ENCODE data around the gene DAPK2.
"Not testable (repeated sequence)": the region's sequence is repeated elsewhere in the genome, so short reads cannot be mapped to it uniquely, and the experiment has no call there.

DAPK2 gene

DNA sequence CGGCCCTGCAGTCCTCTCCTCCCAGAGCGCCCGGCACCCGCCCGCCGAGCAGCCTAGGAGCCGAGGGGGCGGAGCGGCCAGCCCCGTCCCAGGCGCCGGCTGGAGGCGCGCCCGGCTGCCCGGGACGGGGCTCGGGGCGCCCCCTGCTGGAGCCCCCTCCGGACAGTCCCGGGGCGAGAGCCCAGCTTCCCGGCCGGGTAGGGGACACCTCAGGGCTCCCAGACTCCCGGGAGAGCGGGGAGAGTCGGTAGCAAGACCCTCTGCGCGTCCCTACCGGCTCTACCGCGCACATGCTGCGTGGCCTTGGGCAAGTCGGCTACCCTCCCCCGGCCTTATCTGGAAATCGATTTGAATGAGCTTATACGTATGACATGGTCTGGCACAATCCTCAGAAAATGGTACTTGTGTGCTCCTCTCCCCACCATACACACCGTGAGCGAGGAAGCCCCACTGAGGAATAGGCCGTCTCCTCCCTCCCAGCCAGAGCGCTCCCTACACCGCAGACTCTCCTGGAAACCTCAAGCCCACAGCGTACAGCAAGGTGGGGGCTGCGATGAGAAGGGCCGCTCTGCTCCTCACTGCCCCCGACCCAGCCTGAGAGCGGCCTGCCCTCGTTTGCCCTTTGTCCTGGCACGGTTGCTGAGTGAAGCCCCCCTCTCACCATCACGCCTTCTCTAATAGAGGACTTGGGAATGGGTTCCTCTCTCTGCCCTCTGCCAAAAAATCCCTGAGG lies at the start of gene DAPK2:
DAPK2 (minus strand) TSS at position 65 of the 733 bp plus-strand sequence. CDS start 6,224 bp downstream, outside the sequence.
- peak; percentile 95 for DNase-seq (ENCODE audit: low spot score)

DNA sequence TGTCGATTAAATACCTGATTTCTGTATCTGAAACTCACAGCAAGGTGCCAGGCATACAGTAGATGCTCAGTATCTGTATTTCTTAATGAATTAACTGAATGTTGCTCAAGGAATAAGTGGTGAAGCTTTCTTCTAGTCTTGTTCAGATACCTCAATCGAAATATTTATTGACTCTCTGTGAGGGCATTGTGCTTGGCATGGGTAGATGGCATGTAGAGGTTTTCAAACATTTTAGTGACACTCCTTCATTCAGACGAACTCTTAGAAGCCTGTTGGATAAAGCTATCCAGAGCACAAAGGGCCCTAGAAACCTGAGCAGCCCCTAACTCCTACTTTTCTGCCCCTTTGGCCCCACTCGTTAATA lies 49.1 kb upstream of the DAPK2 start:
- DNase-seq (ENCODE audit: low spot score): no peak

DNA sequence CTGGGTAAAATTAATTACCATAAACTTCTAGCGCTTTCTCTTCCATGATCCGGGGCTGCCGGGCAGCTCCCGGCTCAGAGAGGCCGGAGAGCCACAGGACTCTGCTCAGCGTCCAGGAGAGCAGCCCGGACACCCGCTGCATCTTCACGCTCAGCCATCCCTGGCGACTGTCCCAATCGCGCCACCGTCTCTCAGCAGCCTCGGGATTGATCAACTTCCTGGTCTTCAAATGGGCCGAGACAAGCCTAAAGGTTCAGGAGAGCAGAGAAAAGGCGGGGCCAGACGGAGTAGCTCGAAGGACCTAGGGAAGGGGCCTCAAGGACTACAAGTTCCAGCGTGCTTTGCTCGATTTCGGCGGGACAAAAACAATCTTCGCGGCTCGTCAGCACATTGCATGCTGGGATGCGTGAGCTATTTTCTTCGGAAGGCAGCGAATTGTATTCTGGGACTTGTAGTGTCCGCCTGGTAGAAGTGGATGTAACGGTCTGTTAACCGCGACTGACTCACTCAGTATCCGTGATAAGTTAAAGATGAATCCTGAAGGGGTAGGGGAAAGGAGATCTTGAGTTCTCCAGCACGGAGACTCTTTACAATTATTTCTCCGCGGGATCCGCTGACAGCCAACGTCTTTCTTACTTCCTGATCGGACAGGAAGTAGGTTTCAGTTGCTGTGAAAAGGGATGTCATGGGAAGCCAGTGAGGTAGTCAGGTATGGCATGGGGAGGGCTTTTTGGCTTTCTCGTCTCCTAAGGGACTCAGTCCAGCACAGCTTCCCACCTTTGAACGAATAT lies 47.5 kb upstream of the DAPK2 start, which contains the start of gene CIAO2A:
CIAO2A (minus strand) TSS at position 212 of the 791 bp plus-strand sequence; CDS start at position 142, 70 bp downstream.
- peak; percentile 94 for DNase-seq (ENCODE audit: low spot score)

DNA sequence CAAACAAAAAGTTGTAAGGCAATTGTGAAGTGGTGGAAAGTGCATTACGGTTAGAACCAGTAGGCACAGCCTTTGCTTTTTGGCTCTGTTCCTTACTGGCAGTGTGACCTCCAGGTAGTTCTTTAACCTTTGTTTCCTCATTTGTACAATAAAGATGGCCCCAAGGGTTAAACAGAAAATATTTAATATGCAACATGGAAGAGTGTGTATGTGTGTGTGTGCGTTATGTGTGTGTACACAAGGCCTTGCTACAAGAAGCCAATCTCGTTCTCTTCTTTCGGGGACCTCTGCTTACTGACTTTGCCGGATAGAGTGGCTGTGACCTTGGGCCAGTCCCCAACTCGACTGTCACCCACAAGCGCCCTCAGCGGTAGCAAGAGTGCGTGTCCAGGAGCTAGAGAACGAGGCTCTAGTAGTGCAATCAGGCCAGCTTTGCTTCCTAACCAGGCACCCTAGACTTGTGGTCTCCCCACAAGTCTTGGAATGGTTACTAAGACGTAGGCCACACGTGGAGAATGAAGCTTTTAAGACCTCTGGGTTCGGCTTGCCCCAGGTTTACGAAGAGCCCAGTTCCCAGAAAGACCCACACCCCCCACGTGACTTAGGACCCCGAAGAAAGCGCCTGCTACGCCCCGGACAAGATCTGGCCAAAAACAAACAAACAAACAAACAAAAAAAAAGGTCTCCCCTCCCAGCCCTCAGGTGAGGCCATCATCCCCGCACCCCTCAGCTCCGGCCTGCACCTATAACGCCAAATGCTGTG lies 46.8 kb upstream of the DAPK2 start:
- peak; percentile 35 for DNase-seq (ENCODE audit: low spot score)

DNA sequence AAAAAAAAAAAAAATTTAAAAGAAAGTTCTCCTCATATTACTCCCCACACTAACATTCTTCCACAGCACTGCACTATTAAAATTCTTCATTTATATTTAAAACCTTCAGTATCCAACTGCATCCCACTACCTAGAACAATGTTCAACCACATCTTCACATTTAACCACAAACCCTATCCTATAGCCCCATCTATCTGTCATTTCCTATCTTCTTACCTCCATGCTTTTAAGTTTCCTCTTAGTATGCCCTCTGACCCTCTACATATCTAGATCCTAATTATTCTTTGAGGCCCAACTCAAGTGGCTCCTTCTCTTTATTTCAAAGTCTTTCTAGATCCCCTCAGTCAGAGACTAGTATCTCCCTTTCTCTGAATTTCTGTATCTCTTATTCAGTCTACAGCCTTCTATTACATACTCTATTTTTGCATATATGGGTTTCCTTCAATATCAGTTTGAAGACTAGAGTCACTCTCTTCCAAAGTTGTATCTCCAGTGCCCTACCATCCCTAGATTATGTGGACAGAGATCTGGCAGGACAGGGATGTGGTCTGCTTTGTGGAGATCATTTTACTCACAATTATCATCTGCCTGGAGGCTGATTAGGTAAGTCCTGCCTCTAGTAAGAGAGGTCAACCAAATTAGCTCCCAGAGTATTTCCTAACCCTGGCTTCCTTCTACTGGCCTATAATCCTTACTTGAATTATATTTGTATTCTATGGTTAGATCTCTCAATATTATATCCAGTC lies 46.0 kb upstream of the DAPK2 start:
- DNase-seq (ENCODE audit: low spot score): no peak

DNA sequence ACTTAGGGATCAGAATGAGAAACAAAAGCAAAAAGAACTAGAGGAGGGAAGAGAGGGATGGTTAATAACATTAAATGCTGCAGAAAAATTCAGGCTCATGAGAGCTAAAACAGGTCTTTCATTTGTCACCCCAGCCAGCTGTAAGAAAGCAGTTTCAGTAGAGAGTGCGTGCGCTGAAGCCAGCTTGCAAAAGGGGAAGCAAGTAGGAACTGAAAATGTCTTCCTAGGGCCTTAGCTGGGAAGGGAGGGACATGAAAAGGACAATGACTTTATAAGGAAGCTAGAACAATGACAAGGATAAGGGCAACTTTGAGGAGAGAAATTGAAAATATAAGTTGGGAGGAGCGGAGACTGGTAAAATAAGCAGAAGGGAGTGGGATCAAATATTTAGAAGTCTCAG lies 44.2 kb upstream of the DAPK2 start:
- DNase-seq (ENCODE audit: low spot score): no peak

DNA sequence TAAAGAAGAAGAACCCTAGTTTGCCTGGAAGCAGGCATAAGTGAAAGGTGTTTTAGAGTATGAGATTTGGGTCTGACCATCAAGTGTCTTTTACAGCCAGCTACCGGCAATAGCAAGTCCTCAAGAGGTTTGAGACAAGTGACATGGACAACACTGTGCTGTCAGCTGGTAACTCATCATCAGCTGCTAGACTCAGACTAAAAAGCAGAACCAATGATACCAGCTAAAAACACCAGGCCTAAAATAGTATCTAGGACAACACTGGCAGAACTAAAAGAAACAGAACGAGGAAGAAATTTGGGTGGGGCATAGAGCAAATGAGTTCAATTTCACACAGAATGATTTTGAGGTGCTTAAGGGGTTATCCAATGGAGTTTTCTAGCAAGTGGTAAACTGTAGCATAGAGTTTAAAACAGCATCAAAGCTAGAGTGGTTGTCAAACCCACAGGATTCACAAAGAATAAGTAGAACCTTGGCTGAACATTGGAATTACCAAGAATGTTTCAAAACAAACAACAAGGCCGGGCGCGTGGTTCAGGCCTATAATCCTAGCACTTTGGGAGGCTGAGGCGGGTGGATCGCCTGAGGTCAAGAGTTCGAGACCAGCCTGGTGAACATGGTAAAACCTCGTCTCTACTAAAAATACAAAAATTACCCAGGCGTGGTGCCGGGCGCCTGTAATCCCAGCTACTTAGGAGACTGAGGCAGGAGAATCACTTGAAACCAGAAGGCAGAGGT lies 43.4 kb upstream of the DAPK2 start:
- no peak for DNase-seq (ENCODE audit: low spot score)

DNA sequence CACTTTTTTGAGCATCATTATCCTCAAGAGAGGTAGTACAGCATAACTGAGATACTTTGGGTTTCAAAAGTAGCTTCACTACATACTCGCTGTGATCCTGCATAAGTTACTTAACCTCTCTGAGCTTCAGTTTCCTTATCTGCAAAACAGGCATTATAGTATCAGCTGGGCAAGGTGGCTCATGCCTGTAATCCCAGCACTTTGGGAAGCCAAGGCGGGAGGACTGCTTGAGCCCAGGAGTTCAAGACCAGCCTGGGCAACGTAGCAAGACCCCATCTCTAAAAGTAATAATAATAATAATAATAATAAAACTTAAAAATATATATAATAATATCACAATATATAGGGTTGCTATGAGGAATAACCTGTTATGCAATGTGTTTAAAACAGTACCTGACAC lies 36.5 kb upstream of the DAPK2 start:
- DNase-seq (ENCODE audit: low spot score): no peak

DNA sequence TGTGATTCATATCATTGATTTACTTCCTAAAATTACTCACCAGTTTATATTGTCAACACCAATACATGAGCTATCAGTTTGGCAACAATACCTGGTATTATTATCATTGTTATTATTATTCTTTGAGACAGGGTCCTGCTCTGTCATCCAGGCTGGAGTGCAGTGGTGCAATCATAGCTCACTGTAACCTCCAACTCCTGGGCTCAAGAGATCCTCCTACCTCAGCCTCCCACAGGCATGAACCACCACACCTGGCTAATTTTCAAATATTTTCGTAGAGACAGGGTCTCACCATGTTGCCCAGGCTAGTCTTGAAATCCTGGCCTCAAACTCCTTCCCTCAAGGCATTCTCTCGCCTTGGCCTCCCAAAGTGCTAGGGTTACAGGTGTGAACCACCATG lies 27.2 kb upstream of the DAPK2 start:
- not testable (repeated sequence) for DNase-seq (ENCODE audit: low spot score)

DNA sequence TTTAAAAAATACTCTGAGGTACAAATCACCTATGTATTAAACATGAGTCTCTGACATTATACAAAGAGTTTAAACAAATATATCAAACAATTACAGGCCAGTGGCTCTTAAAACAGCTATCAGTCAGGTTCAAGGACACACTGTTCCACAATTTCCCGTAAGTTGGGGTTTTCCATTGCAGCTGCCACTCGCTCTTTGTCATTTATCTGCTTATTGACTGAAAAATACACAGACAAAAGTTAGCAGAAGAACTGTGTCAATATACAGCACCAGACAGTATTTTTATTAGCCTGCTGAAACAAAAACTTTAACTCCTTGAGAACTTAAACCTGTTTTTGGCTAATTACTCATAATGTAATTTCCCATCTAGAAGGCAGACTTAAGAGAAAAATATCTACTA lies 26.5 kb upstream of the DAPK2 start:
- no peak for DNase-seq (ENCODE audit: low spot score)

DNA sequence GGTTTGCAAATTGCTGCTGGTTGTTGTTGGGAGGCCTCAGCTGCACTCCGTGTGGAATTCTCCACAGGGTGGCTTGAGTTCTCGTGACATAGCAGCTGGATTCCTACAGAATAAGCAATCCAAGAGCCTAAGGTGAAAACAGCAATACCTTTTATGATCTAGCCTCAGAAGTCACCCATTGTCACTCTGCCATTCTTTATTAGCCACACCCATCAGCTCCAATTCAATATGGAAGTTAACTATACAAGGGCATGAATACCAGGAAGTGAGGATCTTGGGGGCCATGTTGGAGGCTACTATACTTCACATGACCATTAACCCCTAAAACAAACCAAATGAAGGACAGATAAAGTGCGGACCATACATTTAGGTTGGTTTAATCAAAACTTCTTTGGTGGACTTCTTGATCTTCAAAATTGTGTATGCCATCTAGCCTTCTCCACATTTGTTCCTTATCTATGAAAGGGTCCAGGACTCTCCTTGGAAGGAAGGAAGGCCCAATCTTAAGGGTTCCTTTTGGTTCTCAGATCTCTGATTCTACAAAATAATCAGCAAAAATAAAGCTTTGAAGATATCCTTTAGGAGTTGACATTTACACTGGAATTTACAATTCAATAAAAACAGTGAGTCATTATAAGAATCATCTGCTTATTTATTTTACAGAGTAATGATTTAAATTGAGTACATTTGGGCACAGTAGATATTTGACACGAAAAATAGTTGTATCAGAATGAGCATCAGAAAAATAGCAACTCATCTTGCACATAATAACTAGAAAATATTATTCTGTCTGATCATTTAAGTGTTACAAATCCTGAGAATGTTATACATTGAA lies 25.9 kb upstream of the DAPK2 start:
- DNase-seq (ENCODE audit: low spot score): no peak

DNA sequence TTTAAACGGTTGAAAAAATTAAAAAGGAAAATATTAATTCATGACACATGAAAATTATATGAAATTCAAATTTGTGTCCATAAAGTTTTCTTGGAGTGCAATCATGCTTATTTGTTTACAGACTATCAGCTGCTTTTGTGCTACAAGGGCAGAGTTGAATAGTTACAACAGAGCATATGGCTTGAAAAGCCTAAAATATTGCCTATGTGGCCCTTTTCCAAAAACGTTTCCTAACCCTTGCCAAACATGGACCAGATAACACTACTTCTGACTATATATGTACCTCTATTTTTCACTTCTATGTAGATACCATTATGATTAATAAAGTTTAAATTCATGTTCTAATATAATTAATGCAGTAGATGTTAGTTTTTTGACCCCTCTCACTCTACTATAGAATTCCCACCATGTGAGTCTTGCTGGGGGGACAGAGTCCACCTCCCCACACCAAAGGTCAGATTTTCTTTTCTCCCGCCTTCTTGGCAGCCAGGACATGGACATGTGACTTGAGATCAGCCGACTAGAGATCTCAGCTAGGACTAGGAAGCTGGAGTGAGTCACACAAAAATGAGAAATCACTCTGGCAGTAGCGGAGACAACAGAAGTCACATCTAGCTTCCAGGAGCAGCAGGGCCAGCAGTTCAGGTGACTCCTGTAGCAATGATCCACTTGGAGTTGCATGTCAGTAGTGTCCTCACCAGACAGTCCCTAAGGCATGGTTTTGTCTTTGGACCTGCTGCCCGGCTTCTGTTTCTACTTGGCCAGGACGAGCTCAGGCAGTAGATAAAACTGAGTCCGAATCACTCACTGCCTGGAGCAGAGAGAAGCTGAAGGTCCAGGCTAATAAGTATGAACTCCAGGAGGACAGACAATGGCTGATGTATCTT lies 24.9 kb upstream of the DAPK2 start:
- DNase-seq (ENCODE audit: low spot score): peak; percentile 82

DNA sequence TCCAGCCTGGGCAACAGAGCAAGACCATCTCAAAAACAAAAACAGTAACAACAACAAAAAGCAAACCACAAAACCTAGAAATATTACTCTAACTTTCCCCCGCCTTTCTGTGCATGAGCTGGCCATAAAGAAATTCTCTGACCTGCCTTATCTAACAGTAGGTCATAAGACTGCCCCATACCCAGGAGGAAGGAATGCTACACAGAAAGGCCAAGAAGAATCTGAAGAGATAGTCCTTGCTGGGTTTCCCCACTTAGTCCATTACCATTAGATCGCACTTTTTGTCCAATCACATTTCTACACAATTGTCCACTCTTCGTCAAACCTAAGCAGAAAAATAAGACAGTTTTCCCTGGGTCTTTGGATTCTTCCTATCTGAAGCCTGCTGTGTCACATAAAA lies 23.8 kb upstream of the DAPK2 start:
- DNase-seq (ENCODE audit: low spot score): no peak

DNA sequence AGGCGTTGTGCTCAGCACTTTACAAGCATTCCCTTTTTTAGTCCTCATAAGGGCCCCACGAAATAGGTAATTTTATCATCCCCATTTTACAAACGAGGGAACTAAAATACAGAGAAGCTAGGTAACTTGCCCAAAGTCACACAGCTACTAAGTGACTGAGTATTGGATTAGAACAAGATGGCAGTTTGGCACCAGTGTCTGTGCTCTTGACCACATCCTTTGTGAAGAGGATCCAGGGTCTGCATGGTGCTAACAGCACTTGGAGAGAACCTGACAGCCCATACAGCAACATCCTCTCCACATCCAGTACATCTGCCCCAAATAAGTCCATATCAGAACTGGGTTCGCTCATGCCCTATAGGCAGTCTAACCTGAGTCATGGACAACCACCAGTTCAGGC lies 21.8 kb upstream of the DAPK2 start:
- no peak for DNase-seq (ENCODE audit: low spot score)

DNA sequence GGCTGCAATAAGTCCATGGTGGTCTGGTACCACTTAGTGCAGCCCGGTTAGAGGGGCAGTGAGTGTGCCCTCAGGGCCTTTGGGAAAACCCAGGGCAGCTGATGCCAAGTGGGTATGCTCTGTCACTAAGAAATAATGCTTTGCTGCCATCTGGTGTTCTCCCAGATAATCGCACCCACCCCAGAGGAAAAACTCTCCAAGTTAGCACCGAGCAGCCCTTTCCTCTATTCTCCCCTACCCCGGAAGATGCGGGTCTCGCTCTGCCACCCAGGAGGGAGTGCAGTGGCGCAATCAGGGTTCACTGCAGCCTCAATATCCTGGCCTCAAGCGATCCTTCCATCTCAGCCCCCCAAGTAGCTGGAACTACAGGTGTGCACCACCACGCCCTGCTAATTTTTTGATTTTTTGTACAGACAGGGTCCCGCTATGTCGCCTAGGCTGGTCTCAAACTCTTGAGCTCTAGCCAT lies 21.3 kb upstream of the DAPK2 start:
- peak; percentile 79 for DNase-seq (ENCODE audit: low spot score)

DNA sequence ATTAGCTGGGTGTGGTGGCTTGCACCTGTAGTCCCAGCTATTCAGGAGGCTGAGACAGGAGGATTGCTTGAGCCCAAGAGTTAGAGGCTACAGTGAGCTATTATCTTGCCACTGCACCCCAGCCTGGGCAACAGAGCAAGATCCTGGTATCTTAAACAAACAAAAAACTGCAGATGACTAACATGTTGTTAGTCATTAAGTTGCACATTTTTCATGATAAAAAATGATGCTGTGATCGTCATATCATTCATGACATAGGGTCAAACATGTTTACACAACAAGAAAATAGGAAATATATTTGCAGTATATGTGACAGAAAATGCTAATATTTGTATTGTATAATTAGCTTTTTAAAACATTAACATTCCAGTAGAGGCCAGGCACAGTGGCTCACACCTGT lies 20.2 kb upstream of the DAPK2 start:
- DNase-seq (ENCODE audit: low spot score): no peak

DNA sequence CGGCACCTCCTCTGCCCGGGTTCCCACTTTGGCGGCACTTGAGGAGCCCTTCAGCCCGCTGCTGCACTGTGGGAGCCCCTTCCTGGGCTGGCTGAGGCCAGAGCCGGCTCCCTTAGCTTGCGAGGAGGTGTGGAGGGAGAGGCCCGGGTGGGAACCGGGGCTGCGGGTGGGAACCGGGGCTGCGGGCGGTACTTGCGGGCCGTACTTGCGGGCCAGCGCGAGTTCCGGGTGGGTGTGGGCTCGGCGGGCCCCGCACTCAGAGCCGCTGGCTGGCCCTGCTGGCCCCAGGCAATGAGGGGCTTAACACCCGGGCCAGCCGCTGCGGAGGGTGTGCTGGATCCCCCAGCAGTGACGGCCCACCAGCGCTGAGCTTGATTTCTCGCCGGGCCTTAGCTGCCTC lies 14.4 kb upstream of the DAPK2 start:
- DNase-seq (ENCODE audit: low spot score): no peak

DNA sequence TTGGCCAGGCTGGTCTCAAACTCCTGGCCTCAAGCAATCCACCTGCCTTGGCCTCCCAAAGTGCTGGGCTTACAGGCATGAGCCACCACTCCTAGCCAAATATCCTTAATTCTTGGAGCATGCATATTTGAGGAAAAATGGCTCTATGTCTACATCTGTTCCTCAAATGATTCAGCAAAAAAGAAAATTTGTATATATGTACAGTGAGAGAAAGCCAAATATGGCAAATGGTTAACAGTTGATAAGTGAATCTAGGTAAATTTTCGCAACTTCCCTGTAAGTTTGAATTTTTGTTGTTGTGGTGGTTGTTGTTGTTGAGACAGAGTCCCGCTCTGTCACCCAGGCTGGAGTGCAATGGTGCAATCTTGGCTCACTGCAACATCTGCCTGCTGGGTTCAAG lies 12.8 kb upstream of the DAPK2 start:
- DNase-seq (ENCODE audit: low spot score): not testable (repeated sequence)

DNA sequence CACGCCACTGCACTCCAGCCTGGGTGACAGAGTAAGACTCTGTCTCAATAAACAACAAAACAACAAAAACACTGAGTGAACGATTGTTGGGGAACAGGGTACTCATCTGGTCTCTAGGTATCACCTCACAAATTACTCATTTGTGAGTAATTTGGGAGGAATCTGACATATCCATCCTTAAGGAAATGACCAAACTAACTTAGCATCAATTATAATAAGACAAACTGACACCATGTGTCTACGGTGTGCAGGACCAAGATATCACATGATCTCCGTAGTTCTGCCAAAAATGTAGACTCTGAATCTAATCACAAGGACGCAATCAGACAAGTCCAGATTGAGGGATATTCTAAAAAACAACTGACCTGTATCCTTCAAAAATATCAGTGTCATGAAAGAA lies 12.0 kb upstream of the DAPK2 start:
- DNase-seq (ENCODE audit: low spot score): no peak

Measured in AG08395 (cell line).